A549 (cell line): ENCODE measurements around the gene NRXN3.

Experiments
- CTCF ChIP-seq: fragments of >200 bp; sonication (Bioruptor Twin); formaldehyde crosslinking; IDR thresholded peaks from 3 replicates; pipeline ENCODE4 v1.5.1; 2016
- EP300 ChIP-seq, 2 experiments: fragments of >200 bp; sonication (Bioruptor Twin); formaldehyde crosslinking; IDR thresholded peaks; 2 replicates in 1 of 2; 3 replicates in 1 of 2; pipeline ENCODE4 v1.6.1; 2016 to 2017
- GATA3 ChIP-seq: IDR thresholded peaks from 2 replicates; pipeline ENCODE4 v1.6.1; 2012; ENCODE audit warnings: borderline replicate concordance
- HDAC2 ChIP-seq: fragments of 200-600 bp; sonication (generic); IDR thresholded peaks from 2 replicates; pipeline ENCODE4 v1.6.1; 2016
- HEYL ChIP-seq: fragments of 250-450 bp; sonication (Bioruptor Pico); IDR thresholded peaks from 2 replicates; pipeline ENCODE4 v1.8.0; 2021; ENCODE audit warnings: mild to moderate bottlenecking, moderate library complexity
- JUN ChIP-seq, 2 experiments: fragments of >200 bp; sonication (Bioruptor Twin); formaldehyde crosslinking; IDR thresholded peaks; 2 replicates in 1 of 2; 3 replicates in 1 of 2; pipeline ENCODE4 v1.6.1; 2016 to 2017
- POLR2A ChIP-seq: IDR thresholded peaks from 2 replicates; pipeline ENCODE4 v1.6.1; 2012; ENCODE audit warnings: mild to moderate bottlenecking, low read length
- RAD21 ChIP-seq, 2 experiments: fragments of >200 bp in 1 of 2; sonication (Bioruptor Twin) in 1 of 2; formaldehyde crosslinking in 1 of 2; IDR thresholded peaks in 1 of 2; conservative IDR thresholded peaks in 1 of 2; 2 replicates in 1 of 2; 3 replicates in 1 of 2; pipeline ENCODE4 v1.6.1; 2012 to 2018; ENCODE audit warnings: inconsistent platforms in 1 of 2
- REST ChIP-seq: fragments of 200-600 bp; sonication (generic); IDR thresholded peaks from 2 replicates; pipeline ENCODE4 v1.6.1; 2016; ENCODE audit warnings: antibody characterized with exemption, mild to moderate bottlenecking, moderate library complexity
- RFX5 ChIP-seq: fragments of 450-650 bp; IDR thresholded peaks from 2 replicates; pipeline ENCODE4 v1.7.1; 2014; ENCODE audit warnings: antibody characterized with exemption, mild to moderate bottlenecking, moderate library complexity
- RNF2 ChIP-seq: fragments of 200-600 bp; sonication (generic); IDR thresholded peaks from 2 replicates; pipeline ENCODE4 v1.6.1; 2016; ENCODE audit warnings: low read depth, mild to moderate bottlenecking, antibody characterized with exemption, moderate library complexity, borderline replicate concordance

DNA sequence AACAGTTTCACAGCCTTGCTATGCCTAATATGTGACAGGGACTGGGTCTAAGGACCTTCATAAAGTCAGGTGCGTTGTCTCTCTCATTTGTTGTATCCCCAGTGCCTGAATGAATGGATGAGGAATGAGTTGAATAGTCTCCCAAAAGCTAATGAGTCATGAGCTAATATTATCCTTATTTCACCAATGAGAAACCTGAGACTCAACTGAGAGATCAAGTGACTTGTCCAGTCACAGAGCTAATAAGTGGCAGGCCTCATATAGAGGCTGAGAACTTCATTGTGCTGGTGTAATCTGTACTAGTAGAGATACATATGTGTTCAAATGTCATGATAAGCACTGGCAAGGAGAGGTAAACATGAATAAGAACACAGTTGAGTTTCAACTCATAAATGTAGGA lies 612.4 kb downstream of the NRXN3 start:
- no peak for TF ChIP-seq RAD21 (conservative IDR thresholded peaks at IDR 0.05 in 1 of 2, IDR thresholded peaks at IDR 0.05 in 1 of 2)
- no peak for TF ChIP-seq POLR2A
- TF ChIP-seq CTCF = no peak
- TF ChIP-seq GATA3 = no peak
- TF ChIP-seq REST = no peak
- TF ChIP-seq EP300 (IDR thresholded peaks at IDR 0.05) = no peak
- no peak for TF ChIP-seq HEYL
- no peak for TF ChIP-seq RNF2
- no peak for TF ChIP-seq RFX5
- no peak for TF ChIP-seq HDAC2
- no peak for TF ChIP-seq JUN (IDR thresholded peaks at IDR 0.05)
